Measurements from ENCODE around the gene RNF166. TPM values are rescaled to one million over a fixed set of nuclear protein-coding genes. Genes with fewer than 3 reads are reported as not detected.

RNF166 gene
- total RNA-seq, 2 donors from 2014 or later, result 29.1 to 49.4 TPM

GRCh38 chr16:88665148-88665547 is 41.1 kb downstream of the RNF166 start:
- peak overlapping the region; percentile 36 for H3K4me3 Mint-ChIP-seq
- H3K27me3 Mint-ChIP-seq, result no peaks in the 10 kb centered on the region
- ATAC-seq, result no peak
- no peak overlapping the region for H3K27ac Mint-ChIP-seq
- no peaks in the 10 kb centered on the region for H3K36me3 Mint-ChIP-seq
- peaks cover 13 to 18% of the 10 kb centered on the region in 2 donors for H3K4me1 Mint-ChIP-seq (ENCODE audit: low read depth in 2 of 2)
- no peaks in the 10 kb centered on the region for H3K9me3 Mint-ChIP-seq
- DNase-seq (ENCODE audit: low spot score), result no peak

GRCh38 chr16:88662843-88663606 is 43.2 kb downstream of the RNF166 start, which contains the start of gene MVD:
TSS of gene MVD (minus strand) at chr16:88663091. CDS start at chr16:88663080, 11 bp downstream.
- Mint-ChIP-seq H3K4me3 (peak within 1 kb of the TSS; percentile 86), H3K36me3 (no peaks in the 10 kb centered on the region), H3K27ac (peak within 1 kb of the TSS; percentile 43 to 93)

GRCh38 chr16:88662222-88662842 is 43.9 kb downstream of the RNF166 start:
- Mint-ChIP-seq H3K4me3 (peak overlapping the region; percentile 86), H3K36me3 (no peaks in the 10 kb centered on the region), H3K27me3 (no peaks in the 10 kb centered on the region), H3K27ac (peak overlapping the region; percentile 43 to 93), H3K4me1 (ENCODE audit: low read depth in 2 of 2) (peaks cover 13 to 19% of the 10 kb centered on the region in 2 donors), H3K9me3 (no peaks in the 10 kb centered on the region)
- no peak for ATAC-seq
- no peak for DNase-seq (ENCODE audit: low spot score)

More at GRCh38 chr16:88662843-88663606, 43.2 kb downstream of the RNF166 start, which contains the start of gene MVD:
- H3K27me3 Mint-ChIP-seq, result no peaks in the 10 kb centered on the region
- ATAC-seq (peak; percentile 99), DNase-seq (ENCODE audit: low spot score) (peak; percentile 98)
- peaks cover 13 to 19% of the 10 kb centered on the region in 2 donors for H3K4me1 Mint-ChIP-seq (ENCODE audit: low read depth in 2 of 2)
- H3K9me3 Mint-ChIP-seq, result no peaks in the 10 kb centered on the region

GRCh38 chr16:88661468-88661867 is 44.7 kb downstream of the RNF166 start:
- no peaks in the 10 kb centered on the region for H3K36me3 Mint-ChIP-seq
- H3K4me3 Mint-ChIP-seq, result peak overlapping the region; percentile 86
- no peak for ATAC-seq
- DNase-seq (ENCODE audit: low spot score), result no peak
- no peaks in the 10 kb centered on the region for H3K9me3 Mint-ChIP-seq
- H3K4me1 Mint-ChIP-seq (ENCODE audit: low read depth in 2 of 2), result peaks cover 13 to 19% of the 10 kb centered on the region in 2 donors
- H3K27ac Mint-ChIP-seq, result peak overlapping the region; percentile 43 to 93
- H3K27me3 Mint-ChIP-seq, result no peaks in the 10 kb centered on the region

GRCh38 chr16:88659160-88659559 is 47.0 kb downstream of the RNF166 start:
- ATAC-seq (no peak), DNase-seq (ENCODE audit: low spot score) (no peak)
- Mint-ChIP-seq H3K9me3 (no peaks in the 10 kb centered on the region), H3K27ac (no peak overlapping the region), H3K36me3 (no peaks in the 10 kb centered on the region), H3K27me3 (no peaks in the 10 kb centered on the region), H3K4me3 (no peak overlapping the region), H3K4me1 (ENCODE audit: low read depth in 2 of 2) (peaks cover 18 to 27% of the 10 kb centered on the region in 2 donors)

- ATAC-seq, result no peak
- Mint-ChIP-seq H3K4me1 (ENCODE audit: low read depth in 2 of 2) (peaks cover 22 to 30% of the 10 kb centered on the region in 2 donors), H3K4me3 (no peak overlapping the region), H3K36me3 (no peaks in the 10 kb centered on the region), H3K27me3 (no peaks in the 10 kb centered on the region), H3K27ac (no peak overlapping the region), H3K9me3 (no peaks in the 10 kb centered on the region)
- DNase-seq (ENCODE audit: low spot score), result no peak
Observed at GRCh38 chr16:88658714-88659113, 47.5 kb downstream of the RNF166 start.

GRCh38 chr16:88657371-88657770 is 48.8 kb downstream of the RNF166 start:
- H3K27ac Mint-ChIP-seq, result no peak overlapping the region
- DNase-seq (ENCODE audit: low spot score), result no peak
- ATAC-seq, result no peak
- no peaks in the 10 kb centered on the region for H3K9me3 Mint-ChIP-seq
- no peaks in the 10 kb centered on the region for H3K27me3 Mint-ChIP-seq
- peaks cover 29 to 32% of the 10 kb centered on the region in 2 donors for H3K4me1 Mint-ChIP-seq (ENCODE audit: low read depth in 2 of 2)
- H3K36me3 Mint-ChIP-seq, result no peaks in the 10 kb centered on the region
- H3K4me3 Mint-ChIP-seq, result no peak overlapping the region

GRCh38 chr16:88656291-88656980 is 49.8 kb downstream of the RNF166 start:
- no peak for DNase-seq (ENCODE audit: low spot score)
- Mint-ChIP-seq H3K4me3 (no peak overlapping the region), H3K9me3 (no peaks in the 10 kb centered on the region), H3K27me3 (no peaks in the 10 kb centered on the region), H3K4me1 (ENCODE audit: low read depth in 2 of 2) (peaks cover 23 to 32% of the 10 kb centered on the region in 2 donors), H3K36me3 (no peaks in the 10 kb centered on the region), H3K27ac (no peak overlapping the region)
- ATAC-seq, result no peak

- H3K36me3 Mint-ChIP-seq, result no peaks in the 10 kb centered on the region
- H3K9me3 Mint-ChIP-seq, result no peaks in the 10 kb centered on the region
- no peak for ATAC-seq
Observed at GRCh38 chr16:88655733-88656281, 50.4 kb downstream of the RNF166 start.

GRCh38 chr16:88655053-88655732 is 51.0 kb downstream of the RNF166 start:
- Mint-ChIP-seq H3K27me3 (no peaks in the 10 kb centered on the region), H3K4me1 (ENCODE audit: low read depth in 2 of 2) (peaks cover 23 to 31% of the 10 kb centered on the region in 2 donors), H3K9me3 (no peaks in the 10 kb centered on the region), H3K4me3 (peak overlapping the region; percentile 17), H3K27ac (peak overlapping the region in 1 of 2 donors; percentile 54), H3K36me3 (no peaks in the 10 kb centered on the region)
- DNase-seq (ENCODE audit: low spot score), result no peak
- no peak for ATAC-seq

More at GRCh38 chr16:88655733-88656281, 50.4 kb downstream of the RNF166 start:
- DNase-seq (ENCODE audit: low spot score), result no peak
- Mint-ChIP-seq H3K4me3 (no peak overlapping the region), H3K27ac (no peak overlapping the region), H3K27me3 (no peaks in the 10 kb centered on the region), H3K4me1 (ENCODE audit: low read depth in 2 of 2) (peaks cover 23 to 33% of the 10 kb centered on the region in 2 donors)

GRCh38 chr16:88654363-88655052 is 51.7 kb downstream of the RNF166 start:
- H3K36me3 Mint-ChIP-seq, result no peaks in the 10 kb centered on the region
- peak overlapping the region in 1 of 2 donors; percentile 90 for H3K27ac Mint-ChIP-seq
- DNase-seq (ENCODE audit: low spot score), result no peak
- no peak for ATAC-seq
- peak overlapping the region; percentile 17 for H3K4me3 Mint-ChIP-seq
- H3K27me3 Mint-ChIP-seq, result no peaks in the 10 kb centered on the region
- peaks cover 23 to 30% of the 10 kb centered on the region in 2 donors for H3K4me1 Mint-ChIP-seq (ENCODE audit: low read depth in 2 of 2)
- no peaks in the 10 kb centered on the region for H3K9me3 Mint-ChIP-seq

- no peak for ATAC-seq
- Mint-ChIP-seq H3K9me3 (no peaks in the 10 kb centered on the region), H3K36me3 (no peaks in the 10 kb centered on the region), H3K4me3 (peak overlapping the region; percentile 61), H3K4me1 (ENCODE audit: low read depth in 2 of 2) (peaks cover 29 to 36% of the 10 kb centered on the region in 2 donors), H3K27ac (peak overlapping the region; percentile 68 to 90), H3K27me3 (no peaks in the 10 kb centered on the region)
- no peak for DNase-seq (ENCODE audit: low spot score)
Observed at GRCh38 chr16:88653596-88654362, 52.4 kb downstream of the RNF166 start.
